Activated CD8-positive, alpha-beta memory T cell treated with anti-CD3 and anti-CD28 coated beads, Interleukin-2, amount 50 U/mL, for 1 hour (primary cell): Measurements from ENCODE around the gene EMC10.
"Not testable (repeated sequence)": the region's sequence is repeated elsewhere in the genome, so short reads cannot be mapped to it uniquely, and the experiment has no call there.

Source experiments
- DNase-seq: peaks from one replicate; pipeline ENCODE4 v3.0.0-alpha.2; 2020; ENCODE audit errors: extremely low read depth

Gene EMC10

DNA sequence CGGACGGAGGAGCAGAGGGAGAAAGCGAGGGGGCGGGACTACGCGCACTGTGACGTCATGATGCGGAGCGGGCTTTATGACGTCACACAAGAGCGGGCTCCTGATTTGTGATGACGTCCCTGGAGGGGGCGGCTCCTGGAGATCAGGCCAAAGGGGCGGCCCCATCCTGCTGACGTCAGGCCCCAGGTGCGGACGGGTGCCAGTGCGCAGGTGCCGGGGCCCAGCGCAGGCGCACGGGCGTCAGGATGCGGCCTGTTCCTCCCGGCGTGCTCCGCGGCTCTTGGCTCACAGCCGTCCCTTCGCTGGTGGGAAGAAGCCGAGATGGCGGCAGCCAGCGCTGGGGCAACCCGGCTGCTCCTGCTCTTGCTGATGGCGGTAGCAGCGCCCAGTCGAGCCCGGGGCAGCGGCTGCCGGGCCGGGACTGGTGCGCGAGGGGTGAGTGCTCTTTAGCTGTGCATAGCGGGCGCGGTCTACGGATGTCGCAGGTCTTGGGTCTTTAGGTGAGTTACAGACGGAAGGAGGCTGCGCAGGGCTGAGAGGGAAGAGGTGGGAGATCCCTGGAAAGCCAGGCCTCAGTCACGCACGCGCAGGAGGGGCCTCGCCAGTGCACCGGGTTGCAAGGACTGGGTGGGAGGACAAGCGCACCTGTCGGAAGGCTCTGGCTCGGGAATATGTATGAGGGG is at the start of gene EMC10, which contains the start of gene GARIN5A:
Gene EMC10 (plus strand): TSS at position 284 of the 683 bp plus-strand sequence. CDS start 38 bp downstream, at position 322.
Gene GARIN5A (minus strand): TSS at position 625 of the 683 bp plus-strand sequence. CDS start 460 bp downstream, at position 165.
- DNase-seq = peak; percentile 78

DNA sequence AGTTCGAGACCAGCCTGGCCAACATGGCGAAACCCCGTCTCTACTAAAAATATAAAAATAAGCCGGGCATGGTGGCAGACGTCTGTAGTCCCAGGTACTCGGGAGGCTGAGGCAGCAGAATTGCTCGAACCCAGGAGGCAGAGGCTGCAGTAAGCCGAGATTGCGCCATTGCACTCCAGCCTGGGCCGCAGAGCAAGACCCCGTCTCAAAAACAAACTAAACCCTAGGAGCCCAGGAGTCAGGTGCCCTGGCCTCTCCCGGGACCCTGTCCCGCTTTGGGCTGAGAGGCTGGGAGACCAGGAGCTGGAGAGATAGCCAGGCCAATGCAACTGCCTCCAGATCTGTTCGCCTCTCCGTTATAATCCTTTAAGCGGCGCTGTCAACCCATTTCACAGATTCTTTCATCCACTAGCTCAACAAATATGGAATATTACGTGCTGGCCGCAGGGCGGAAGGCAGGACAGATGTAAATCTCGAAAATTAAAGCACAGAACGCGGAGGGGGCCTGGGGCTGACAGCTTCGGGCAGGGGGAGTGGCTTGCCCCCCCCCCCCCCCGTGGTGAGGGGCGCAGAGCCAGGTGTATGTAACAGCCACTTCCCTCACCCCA is 48.9 kb upstream of the EMC10 start:
- no peak for DNase-seq

DNA sequence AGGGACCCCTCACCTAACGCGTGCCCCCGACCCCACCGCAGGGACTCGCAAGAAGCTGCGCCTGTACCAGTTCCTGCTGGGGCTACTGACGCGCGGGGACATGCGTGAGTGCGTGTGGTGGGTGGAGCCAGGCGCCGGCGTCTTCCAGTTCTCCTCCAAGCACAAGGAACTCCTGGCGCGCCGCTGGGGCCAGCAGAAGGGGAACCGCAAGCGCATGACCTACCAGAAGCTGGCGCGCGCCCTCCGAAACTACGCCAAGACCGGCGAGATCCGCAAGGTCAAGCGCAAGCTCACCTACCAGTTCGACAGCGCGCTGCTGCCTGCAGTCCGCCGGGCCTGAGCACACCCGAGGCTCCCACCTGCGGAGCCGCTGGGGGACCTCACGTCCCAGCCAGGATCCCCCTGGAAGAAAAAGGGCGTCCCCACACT is 48.3 kb upstream of the EMC10 start:
- DNase-seq = no peak

DNA sequence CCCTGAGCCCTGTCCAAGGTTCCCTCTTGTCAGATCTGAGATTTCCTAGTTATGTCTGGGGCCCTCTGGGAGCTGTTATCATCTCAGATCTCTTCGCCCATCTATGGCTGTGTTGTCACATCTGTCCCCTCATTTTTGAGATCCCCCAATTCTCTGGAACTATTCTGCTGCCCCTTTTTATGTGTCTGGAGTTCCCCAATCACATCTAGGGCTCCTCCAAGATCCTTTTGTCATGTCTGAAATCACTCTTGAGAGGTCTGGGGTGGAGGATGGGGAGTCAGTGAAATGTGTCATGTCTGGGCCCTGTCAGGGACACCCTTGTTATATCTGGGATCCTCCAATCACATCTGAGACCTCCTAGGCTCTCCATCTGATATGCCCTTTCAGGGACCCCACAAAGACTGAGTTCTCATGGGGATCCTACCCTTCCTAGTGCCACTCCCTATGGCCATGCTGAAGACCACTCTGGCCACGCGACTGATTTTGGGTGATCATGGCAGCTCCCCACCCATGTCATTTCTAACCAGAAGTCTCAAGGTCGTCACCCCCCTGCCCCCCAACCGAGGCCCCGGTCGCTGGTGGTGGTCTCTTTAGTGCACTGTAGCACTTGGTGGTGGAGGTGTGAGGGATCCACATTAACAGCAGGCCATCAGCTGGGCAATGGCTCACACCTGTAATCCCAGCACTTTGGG is 47.4 kb upstream of the EMC10 start:
- no peak for DNase-seq

DNA sequence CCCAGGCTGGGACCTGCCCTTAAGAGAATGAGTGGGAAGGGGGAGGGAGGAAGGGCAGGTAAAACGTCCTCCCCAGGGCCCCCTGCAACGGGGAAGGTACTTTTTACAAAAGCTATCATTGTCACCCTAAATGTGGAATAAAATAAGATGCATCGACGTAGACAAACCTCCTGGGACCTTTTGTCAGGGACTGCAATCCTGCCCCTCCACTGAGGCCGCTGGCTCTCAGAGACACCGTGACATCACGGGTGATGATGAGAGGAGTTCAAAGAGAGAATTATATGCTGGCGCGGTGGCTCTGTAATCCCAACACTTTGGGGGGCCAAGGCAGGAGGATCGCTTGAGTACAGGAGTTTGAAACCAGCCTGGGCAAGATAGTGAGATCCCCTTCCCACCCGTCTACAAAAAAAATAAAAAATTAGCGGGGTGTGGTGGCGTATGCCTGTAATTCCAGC is 45.4 kb upstream of the EMC10 start:
- no peak for DNase-seq

DNA sequence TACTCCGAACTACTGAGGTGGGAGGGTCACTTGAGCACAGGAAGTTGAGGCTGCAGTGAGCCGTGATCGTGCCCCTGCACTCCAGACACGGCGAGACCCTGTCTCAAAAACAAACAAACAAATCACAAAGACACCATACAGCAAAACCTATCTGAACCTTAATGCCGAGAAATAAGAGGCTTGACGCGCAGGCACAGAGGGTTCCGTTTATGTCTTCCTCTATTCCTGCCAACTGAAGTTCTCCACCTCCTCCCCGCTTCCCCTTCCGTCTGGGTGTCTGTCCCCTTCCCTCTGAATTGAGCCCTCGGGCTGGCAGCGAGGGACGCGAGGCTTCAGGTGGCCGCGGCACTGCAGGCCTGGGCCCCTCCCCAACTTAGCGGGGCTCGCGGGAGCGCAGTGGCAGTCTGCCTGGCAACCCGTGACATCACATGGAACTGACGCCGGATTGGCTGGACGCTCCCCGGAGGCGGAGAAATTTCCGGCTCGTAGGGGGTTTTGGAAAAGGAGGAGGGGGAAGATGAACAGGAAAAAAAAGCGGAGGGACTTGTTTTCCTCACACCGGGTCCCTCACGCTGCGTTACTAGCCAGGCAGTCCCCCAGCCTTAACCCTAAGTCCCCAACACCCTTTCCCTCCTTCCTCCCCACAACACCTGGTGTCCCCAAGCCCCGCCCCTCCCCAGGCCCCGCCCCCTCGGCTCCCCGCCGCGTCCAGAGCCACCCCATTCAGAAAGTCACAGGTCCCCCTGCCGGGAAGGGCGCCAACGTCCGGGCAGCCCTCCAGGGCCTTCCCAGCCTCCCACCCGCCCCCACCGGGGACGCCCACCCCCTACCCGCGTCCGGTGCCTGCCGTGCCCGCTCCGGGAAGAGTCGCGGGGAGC is 44.7 kb upstream of the EMC10 start:
- DNase-seq = peak; percentile 51

DNA sequence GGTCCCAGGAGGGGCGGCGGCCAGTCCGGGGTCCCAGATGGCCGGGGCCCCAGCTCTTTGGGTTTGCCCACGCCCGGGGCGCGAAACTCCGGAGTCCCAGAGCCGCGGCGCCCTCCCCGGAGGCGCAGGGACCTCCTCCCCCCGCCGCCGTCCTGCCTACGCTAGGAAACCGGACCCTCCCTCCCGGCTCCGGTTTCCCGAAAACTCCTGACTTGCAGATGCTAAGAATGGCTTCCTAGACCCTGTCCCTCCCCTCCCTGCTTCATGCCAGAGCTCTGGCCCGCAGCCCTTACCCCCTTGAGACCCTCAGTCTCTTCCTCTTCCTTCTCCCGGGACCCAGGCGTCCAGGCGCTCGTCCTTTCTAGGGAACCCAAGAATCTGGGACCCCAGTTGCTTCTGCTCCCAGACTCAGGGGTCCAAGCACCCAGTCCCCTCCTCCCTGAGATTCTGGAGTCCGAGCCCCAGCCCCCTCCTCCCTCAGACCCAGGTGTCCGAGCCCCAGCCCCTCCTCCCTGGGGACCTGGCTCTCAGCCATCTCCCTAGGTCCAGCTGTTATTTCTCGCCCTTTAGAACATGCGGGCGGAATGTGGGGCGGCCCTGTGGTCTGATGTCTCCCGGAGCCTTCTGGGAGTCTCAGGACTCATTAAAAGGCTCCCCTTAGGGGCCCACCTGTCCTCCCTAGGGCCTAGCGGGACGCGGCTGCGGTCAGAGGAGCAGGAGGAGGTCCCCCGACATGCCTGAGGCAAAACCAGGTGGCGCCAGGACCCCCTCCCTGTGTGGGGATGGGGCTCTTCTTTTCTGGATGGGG is 43.9 kb upstream of the EMC10 start, which contains the start of gene MYBPC2:
Gene MYBPC2 (plus strand): TSS at position 672 of the 808 bp plus-strand sequence. CDS start 62 bp downstream, at position 734.
- DNase-seq = no peak

DNA sequence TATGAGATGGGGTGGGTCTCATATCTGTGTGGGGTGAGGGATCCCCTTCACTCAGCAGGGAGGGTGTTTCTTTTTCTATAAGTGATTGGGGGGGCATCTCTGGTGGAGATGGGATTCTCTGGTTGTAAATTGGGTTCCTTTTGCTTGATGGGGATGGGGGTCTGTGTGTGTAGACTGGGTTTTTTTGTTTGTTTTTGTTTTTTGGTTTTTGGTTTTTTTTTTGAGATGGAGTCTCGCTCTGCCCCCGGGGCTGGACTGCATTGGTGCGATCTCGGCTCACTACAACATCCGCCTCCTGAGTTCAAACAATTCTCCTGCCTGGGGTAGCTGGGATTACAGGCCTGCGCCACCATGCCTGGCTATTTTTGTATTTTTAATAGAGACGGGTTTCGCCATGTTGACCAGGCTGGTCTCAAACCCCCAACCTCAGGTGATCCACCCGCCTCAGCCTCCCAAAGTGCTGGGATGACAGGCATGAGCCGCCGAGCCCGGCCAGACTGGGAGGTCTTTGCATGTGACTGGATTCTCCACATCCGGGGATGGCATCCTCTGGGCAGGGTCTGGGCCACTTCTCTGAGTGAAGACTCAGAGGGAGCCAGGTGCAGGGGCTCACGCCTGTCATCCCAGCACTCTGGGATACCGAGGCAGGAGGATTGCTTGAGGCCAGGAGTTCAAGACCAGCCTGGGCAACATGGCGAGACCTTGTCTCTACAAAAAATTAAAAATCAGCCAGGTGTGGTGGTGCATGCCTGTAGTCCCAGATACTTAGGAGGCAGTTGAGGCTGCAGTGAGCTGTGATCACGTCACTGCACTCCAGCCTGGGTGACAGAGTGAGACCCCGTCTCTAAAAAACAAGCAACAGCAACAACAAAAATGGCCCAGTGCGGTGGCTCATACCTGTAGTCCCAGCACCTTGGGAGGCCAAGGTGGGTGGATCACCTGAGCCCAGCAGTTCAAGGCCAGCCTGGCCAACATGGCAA is 42.8 kb upstream of the EMC10 start:
- DNase-seq = no peak

DNA sequence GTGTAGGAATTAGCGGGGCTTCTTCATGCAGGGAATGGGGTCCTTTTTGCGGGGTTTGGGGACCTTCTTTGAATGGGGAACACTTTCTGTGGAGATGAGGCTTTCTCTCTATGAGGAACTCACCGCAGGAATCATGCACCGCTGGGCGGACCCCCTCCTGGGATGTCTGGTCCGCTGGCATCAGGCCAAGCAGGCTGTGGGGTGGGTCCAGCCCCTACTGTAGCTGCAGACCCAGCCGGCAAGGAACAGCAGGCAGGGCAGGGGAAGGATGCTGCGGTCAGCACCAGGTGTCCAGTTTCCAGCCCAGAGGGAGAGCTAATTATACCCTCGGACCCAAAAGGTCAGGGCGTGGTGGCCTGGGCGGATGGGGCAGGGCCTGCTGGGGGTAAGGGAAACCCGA is 41.8 kb upstream of the EMC10 start:
- no peak for DNase-seq

DNA sequence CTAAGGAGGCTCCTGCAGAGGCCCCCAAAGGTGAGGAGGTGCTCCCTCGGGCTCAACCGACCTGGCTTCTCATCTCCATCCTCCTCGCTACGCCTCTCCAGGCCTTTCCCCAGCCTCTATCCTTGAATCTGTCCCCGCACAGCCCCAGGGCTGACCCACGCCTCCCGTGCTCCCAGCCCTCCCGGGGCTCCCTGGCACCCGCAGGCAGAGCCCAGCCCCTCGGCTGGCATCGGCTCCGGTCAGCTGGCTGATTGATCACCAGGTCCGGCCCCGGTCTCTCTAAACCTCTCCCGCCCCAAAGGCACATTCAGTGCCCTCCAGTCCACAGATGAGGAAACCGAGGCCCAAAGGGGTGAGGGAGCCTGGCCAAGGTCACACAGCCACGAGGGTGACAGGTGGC is 41.1 kb upstream of the EMC10 start:
- no peak for DNase-seq

DNA sequence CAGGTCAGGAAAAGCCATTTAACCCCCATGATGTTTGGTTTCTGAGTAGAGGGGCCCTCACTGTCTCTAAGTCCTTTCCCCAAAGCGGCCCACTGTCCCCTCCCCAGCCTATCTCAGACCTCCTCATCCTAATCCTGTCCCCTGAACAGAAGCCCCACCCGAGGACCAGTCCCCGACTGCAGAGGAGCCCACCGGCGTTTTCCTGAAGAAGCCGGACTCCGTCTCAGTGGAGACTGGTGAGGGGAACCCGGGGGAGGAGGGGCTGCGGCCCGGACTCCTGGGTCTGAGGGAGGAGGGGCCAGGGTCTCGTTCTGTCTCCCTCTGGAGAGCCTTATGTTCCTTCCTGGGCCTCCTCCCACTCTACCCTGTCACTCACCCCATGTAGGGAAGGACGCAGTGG is 40.7 kb upstream of the EMC10 start:
- DNase-seq = no peak

DNA sequence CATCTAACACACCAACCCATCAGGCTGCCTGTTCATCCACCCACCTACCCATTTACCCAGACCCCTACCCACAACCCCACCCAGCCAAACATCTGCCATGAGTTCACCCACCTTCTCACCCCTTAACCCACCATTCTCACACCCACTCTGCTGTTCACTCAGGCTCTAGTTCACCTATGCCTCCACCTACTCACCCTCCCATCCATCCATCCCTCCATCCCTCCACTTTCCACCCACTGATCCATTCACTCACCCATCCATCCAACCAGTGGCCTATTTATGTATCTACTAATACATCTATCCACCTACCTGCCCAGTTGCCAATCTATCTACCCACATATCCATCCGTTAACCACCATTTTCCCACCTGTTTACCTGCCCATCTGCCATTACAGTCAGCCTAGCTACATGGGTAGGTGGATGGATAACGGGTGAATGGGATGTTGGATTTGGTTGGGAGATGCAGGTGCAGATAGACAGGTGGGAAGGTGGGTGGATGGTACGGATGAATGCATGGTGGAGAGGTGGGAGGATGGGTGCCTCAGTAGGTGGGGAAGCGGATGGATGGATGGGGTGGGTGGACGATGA is 38.4 kb upstream of the EMC10 start:
- DNase-seq = no peak

DNA sequence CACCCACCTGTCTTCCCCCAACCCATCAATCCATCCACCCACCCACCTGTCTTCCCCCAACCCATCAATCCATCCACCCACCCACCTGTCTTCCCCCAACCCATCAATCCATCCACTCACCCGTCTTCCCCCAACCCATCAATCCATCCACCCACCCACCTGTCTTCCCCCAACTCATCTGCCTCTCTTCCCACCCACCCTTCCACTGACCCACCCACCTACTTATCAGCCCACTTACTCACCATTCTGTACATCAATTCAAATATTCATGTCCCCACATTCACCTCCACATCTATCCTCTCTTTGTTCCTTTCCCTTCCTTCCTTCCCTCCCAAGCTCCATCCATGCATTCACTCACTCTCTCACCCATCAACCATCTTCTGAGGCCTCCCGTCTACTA is 37.2 kb upstream of the EMC10 start:
- DNase-seq = not testable (repeated sequence)

DNA sequence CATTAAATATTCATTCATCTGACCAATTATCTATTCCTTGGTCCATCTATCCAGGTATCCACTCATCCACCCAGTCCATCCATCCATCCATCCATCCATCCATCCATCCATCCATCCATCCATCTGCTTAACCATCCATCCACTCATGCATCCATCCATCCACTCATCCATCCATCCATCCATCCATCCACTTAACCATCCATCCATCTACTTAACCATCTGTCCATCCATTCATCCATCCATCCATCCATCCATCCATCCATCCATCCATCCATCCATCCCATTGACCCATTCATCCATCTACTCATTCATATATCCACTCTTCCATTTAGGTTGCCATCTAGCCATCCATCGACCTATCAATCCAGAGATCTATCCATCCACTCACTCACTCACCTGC is 32.2 kb upstream of the EMC10 start:
- no peak for DNase-seq

DNA sequence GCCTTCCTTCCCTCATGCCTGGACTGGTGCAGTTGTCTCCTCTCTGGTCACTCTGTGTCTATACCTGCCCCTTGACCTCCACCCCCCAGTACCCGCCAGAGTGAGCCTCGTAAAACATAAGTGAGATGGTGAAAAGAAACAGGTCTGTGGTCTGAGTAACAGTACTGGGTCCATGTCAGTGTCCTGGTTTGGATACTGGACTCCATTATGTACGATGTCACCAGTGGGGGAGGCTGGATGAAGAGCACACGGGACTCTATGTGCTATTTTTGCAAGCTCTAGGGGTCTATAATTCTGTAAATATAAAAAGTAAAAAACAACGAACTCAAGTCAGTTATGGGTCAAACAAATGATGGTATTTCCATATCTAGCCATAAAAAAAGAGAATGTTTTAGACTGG is 29.3 kb upstream of the EMC10 start:
- no peak for DNase-seq

DNA sequence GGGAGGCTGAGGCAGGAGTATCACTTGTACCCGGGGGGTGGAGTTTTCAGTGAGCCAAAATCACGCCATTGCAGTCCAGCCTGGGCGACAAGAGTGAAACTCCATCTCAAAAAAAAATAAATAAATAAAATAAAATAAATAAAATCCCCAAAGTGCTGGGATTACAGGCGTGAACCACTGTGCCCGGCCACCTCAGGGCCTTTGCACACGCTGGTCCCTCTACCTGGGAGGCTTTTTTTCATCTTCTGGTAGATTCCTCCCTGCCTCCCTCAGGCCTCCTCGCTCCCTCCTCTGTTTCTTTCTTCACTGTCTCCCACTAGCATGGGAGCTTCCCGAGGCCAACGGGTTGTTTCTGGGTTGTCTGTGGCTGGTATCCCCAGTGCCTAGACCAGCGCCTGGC is 28.6 kb upstream of the EMC10 start:
- DNase-seq = no peak

DNA sequence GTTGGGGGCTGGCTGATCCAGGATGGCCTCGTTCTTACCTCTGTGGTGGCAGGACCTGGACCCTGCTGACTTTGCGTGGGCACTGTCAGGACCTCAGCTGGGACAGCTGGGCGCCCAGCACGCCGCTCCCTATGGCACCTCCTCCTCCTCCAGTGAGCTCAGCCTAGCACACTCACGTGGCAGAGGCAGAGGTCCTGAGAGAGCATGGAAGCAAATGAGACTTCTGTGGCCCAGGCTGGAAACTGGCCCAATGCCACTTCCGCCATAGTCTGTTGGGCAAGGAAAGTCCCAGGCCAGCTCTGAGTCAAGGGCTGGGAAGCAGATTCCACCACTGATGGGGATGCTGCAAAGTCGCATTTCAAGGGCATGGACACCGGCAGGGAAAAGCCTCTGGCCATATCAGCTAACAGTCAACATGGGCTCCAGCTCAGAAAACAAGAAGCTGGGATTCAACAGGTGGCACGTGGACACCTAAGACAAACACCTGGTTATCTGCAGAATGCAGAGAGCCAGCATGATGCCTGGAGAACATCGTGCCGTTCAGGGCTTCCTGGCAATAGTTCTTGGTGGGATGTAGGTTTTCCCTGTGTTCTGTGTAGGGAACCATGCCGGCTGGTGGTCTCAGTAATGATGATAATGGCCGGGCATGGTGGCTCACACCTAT is 26.9 kb upstream of the EMC10 start:
- no peak for DNase-seq

DNA sequence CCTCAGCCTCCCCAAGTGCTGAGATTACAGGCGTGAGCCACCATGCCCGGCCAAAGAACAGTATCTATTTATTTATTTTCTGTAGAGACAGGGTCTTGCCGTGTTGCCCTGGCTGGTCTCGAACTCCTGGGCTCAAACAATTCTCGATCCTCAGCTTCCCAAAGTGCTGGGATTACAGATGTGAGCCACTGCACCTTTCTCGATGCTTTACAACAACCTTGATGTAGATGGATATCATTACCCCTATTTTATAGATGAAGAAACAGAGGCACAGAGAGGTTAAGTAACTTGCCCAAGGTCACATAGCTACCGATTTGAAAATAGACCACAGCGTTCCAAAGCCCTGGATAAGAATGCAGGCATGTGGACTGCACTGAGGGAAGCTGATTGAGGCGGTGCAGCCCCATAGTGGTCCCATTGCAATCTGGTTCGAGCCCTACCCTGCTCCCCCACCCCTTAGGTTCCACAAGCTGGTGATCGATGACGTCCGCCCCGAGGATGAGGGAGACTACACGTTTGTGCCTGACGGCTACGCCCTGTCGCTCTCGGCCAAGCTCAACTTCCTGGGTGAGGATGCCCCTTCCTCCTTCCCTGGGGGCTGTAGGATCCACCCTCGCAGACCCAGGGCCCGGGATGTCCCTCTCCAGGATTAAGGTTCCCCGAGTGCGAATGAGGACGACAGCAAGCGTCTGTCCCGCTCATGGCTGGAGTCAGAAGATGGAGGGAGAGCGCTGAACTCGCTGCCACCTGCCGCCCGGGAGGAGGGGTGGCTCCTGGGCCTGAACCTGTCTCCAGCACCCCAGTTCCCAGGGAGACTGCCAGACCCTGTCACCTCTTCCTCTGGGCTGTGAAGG is 25.7 kb upstream of the EMC10 start:
- no peak for DNase-seq
